ENCODE measurements around the gene MCF2L2. TPM values are rescaled to one million over a fixed set of nuclear protein-coding genes. Genes with fewer than 3 reads are reported as not detected.

Gene MCF2L2
- polyA plus RNA-seq, 2 of the 4 experiments (the other 2 are of a cell fraction): 0.03 to 0.05 TPM

- H3K27ac ChIP-seq: no peak overlapping the region
- POLR2A ChIA-PET: no interaction called here
- WGBS (ENCODE audit: missing lambda C conversion rate): 78% methylated on average over 7 of the region's 7 CpGs
- DNase-seq (ENCODE audit: low read depth in 1 of 2, low spot score in 1 of 2) (no peak), FAIRE-seq (no peak), ATAC-seq (no peak)
- H3K4me2 ChIP-seq: no peak overlapping the region
- H3K4me3 ChIP-seq: no peak overlapping the region
- CTCF ChIA-PET: interaction anchor here (1.5 to 4.4 kb wide), 4 partner anchors 8 to 193 kb away, joined by 3 to 37 read pairs (median 13); no protein-coding TSS in a partner anchor
- no peaks in the 10 kb centered on the region for H3K4me1 ChIP-seq
- no peaks in the 10 kb centered on the region for H3K9me3 ChIP-seq
- TF ChIP-seq ZC3H11A (IDR thresholded peaks at IDR 0.05) (no peak), HEYL (CRISPR knock-in tag; IDR thresholded peaks at IDR 0.05) (no peak), ZFP36 (IDR thresholded peaks at IDR 0.05; ENCODE audit: borderline replicate concordance, partially characterized antibody) (no peak), EHMT2 (IDR thresholded peaks at IDR 0.05; ENCODE audit: low read depth) (no peak), KDM5A (IDR thresholded peaks at IDR 0.05) (no peak), FOXS1 (CRISPR knock-in tag; IDR thresholded peaks at IDR 0.05) (no peak)
- TF ChIP-seq, protein P1, sequence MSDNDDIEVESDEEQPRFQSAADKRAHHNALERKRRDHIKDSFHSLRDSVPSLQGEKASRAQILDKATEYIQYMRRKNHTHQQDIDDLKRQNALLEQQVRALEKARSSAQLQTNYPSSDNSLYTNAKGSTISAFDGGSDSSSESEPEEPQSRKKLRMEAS (IDR thresholded peaks at IDR 0.05): no peak
These were observed 235.6 kb downstream of the MCF2L2 start for GRCh38 chr3:183192650-183193300.

DNA sequence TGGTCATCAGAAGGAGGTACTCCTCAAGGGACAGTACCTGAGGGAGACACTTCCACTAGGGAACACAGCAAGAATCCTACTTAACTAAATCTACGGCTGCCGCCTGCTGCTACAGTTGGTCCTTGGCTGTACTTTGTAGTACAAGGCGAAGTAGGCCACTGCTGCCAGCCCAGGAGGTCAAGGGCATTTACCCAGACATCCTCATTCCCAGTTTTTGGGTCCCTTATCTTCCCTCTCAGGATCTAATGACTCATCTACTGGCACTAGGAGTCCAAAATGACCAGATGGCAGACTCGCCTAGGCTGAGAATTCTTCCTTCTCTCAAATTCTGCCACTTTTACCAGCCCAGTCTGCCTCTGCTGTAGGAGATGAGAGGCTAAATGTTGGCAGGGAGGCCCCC is 238.8 kb downstream of the MCF2L2 start:
- ATAC-seq: no peak
- ChIA-PET CTCF (no interaction called here), POLR2A (no interaction called here)
- Histone ChIP-seq H3K4me2 (no peak overlapping the region), H3K9me3 (no peaks in the 10 kb centered on the region), H3K4me1 (no peaks in the 10 kb centered on the region), H3K27ac (no peak overlapping the region), H3K4me3 (no peak overlapping the region)
- TF ChIP-seq CTCF (IDR thresholded peaks at IDR 0.05) (no peak), ATOH8 (CRISPR knock-in tag; IDR thresholded peaks at IDR 0.05; ENCODE audit: low read depth) (no peak), USF2 (IDR thresholded peaks at IDR 0.05) (no peak), PBX3 (IDR thresholded peaks at IDR 0.05) (no peak), MAZ (IDR thresholded peaks at IDR 0.05; ENCODE audit: borderline replicate concordance, low read depth, low read length) (no peak)
- 79% methylated on average over 4 of the region's 4 CpGs for WGBS (ENCODE audit: missing lambda C conversion rate)
- FAIRE-seq: no peak
- DNase-seq (ENCODE audit: low read depth in 1 of 2, low spot score in 1 of 2): no peak

DNA sequence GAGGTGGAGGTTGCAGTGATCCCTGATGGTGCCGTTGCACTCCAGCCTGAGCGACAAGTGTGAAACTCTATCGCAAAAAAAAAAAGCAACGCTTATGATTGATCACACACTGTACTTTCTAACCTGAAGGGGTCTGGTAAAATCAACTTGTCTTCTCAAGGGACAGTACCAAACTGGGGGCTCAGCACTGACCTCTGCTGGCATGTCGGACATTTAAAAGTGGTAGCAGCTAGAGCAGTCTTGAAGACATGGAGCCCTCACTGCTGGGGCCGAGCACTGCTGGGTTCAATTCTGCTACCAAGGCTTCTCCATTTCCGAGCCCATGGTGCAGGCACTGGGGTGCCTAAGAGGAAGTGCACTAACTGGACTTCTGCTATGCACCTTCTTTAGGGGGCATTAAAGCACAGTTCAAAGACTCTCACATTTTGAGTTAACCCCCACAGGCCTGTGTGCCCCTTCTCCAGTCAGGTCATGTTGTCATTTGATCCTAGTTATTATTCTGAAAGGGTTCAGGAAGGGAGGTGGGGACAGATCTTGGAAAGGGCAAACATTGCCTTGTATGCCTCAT is 239.4 kb downstream of the MCF2L2 start:
- no peak for TF ChIP-seq HOXA7 (CRISPR knock-in tag; IDR thresholded peaks at IDR 0.05)
- TF ChIP-seq ESRRA (IDR thresholded peaks at IDR 0.05; ENCODE audit: borderline replicate concordance, low read length): no peak
- TF ChIP-seq EHMT2 (IDR thresholded peaks at IDR 0.05; ENCODE audit: low read depth): no peak
- peak; percentile 11; the same call in 1 of the 3 replicates for TF ChIP-seq CTCF (IDR thresholded peaks at IDR 0.05)
- TF ChIP-seq CBX8 (IDR thresholded peaks at IDR 0.05): no peak
- peak in 1 of 2 experiments; percentile 8; a peak in 1 of 5 replicates for TF ChIP-seq RAD21 (conservative IDR thresholded peaks at IDR 0.05 in 1 of 2, IDR thresholded peaks at IDR 0.05 in 1 of 2)
- no peaks in the 10 kb centered on the region for H3K9me3 ChIP-seq
- no peak overlapping the region for H3K4me2 ChIP-seq
- H3K4me3 ChIP-seq: no peak overlapping the region
- no peaks in the 10 kb centered on the region for H3K4me1 ChIP-seq
- FAIRE-seq: no peak
- ChIA-PET POLR2A (no interaction called here), CTCF (interaction anchor here (0.6 to 13.5 kb wide), 5 partner anchors 72 to 480 kb away, joined by 3 to 380 read pairs (median 3); no protein-coding TSS in a partner anchor)
- H3K27ac ChIP-seq: no peak overlapping the region
- peak; percentile 14 to 29 for DNase-seq (ENCODE audit: low read depth in 1 of 2, low spot score in 1 of 2)
- ATAC-seq: peak; percentile 59 to 85; a peak in 4 of 6 replicates
- WGBS (ENCODE audit: missing lambda C conversion rate): 63% methylated on average over 7 of the region's 7 CpGs
